NOMO-1 treated with dmso at 0.1 percent for 144 hours (cell line): ENCODE results near the gene MYLK2.

Source experiments
- DNase-seq: peaks from one replicate; lab custom pipeline; 2025; ENCODE audit not compliant: unreplicated experiment; lab: John Stamatoyannopoulos, UW

Gene MYLK2

GRCh38 chr20:31851240-31851955, 32.2 kb downstream of the MYLK2 start:
- no peak for DNase-seq

GRCh38 chr20:31853481-31853880, 34.3 kb downstream of the MYLK2 start:
- no peak for DNase-seq

DNA sequence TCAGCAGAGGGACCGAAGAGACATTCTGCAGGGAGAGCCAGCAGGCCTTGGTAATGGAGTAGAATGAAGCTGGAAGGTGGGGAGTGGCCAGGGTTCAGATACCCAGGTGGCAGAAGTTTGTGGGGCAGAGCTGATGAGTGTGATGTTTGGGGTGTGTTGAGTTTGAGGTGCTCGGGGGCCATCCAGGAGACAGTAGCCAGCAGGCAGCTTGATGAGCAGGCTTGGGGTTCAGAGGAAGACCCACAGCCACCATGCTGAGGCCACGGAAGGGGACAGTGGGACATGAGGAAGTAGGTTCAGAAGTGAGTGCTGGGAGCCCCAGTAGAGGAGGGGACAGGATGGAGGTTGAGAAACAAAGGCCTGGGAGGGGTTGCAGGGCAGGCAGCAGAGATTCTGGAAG, 37.4 kb downstream of the MYLK2 start:
- no peak for DNase-seq

- no peak for DNase-seq
Observed at GRCh38 chr20:31857861-31858759, 39.0 kb downstream of the MYLK2 start.

DNA sequence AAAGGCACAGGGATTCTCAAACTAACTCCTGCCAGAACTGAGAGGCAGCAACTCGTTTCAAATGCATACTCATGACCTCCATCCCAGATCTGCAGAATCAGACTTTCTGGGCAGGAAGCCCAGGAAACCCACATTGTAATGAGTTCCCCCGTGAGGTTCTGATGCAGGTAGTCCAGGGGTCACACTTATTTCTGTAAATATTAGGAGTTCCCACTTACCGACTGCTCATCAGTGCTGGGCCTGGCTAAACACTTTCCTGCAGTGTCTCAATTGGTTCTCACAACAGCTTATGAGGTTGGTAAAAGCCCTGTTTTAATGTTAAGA, 39.6 kb downstream of the MYLK2 start:
- no peak for DNase-seq

DNA sequence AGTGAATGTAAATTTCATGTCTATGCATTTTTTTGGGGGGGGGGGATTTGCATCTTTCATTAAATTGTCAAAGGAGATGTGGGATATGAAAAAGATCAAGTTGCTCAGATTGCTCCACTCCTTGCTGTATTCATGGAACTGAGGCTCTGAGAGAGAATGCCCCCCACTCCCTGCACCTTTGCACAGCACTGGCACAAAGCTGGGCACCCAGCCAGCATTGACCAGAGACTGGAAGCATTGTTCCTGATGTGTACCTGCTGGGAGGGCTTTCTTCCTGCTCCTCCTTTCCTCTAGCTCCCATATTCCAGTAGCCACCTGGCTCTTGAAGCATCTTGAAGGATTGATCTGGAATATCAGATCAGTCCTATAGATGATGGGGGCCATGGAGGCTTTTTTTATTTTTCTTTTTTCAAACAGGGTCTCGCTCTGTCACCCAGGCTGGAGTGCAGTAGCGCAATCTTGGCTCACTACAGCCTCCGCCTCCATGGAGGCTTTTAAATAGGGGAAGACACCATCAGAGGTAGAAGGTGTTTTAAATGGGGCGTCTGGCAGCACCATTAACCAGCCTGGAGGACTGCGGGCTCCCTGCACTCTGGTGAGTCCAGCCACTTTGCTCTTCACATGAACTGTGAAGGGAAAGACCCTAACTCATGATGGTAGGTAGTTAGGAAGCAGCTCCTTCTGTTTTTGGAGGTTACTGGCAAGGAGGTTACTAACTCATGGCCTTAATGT, 40.3 kb downstream of the MYLK2 start:
- DNase-seq = no peak

GRCh38 chr20:31859998-31860380, 40.8 kb downstream of the MYLK2 start:
- DNase-seq = no peak

GRCh38 chr20:31860390-31861134, 41.4 kb downstream of the MYLK2 start:
- DNase-seq = no peak

DNA sequence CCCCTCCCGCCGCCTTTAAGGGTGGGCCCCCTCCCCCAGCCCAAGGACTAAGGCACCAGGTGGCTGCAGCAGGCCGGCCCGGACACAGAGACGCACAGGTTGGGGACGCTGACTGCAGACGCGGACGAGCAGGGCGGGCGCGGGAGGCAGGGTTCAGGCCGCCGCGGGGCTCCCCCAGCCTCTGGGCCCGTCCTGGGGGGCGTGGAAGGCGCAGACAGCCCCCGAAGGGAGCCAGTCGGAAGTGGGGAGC, 41.9 kb downstream of the MYLK2 start:
- no peak for DNase-seq

GRCh38 chr20:31861385-31862156, 42.4 kb downstream of the MYLK2 start:
- peak; percentile 75 for DNase-seq

DNA sequence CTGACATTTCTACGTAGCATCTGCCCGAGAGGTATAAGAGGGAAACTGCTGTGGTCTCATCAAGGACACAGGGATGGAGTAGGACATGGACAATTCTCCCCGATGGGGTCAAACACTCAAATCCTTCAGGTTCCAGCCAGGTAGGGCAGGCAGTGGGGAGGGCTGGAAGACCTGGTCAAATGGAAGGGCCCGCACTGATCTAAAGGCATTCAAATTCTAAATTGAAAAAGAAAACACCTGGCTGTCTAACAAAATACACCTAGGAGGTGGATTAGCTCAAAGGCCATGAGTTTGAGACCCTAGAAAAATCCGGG, 43.0 kb downstream of the MYLK2 start:
- no peak for DNase-seq

DNA sequence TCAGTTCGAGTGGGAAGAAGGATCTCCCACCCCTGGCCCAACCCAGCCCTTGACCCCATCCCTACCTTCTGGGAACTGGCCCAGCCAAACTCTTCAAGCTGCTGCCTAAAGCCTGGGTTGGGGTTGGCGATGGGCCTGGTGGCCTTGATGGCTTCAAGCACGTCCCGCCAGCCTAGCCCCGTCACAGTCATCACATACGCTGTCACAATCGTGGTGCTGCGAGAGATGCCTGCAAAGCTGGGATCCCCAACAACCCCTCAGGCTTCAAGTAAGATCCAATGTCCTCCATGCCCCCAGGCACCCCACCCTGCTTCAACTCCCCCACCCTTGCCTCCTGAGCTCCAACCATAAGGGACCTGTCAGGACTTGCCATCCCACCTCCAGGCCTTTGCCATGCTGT, 43.4 kb downstream of the MYLK2 start:
- DNase-seq = no peak

- no peak for DNase-seq
Observed at GRCh38 chr20:31863296-31864085, 44.3 kb downstream of the MYLK2 start.

DNA sequence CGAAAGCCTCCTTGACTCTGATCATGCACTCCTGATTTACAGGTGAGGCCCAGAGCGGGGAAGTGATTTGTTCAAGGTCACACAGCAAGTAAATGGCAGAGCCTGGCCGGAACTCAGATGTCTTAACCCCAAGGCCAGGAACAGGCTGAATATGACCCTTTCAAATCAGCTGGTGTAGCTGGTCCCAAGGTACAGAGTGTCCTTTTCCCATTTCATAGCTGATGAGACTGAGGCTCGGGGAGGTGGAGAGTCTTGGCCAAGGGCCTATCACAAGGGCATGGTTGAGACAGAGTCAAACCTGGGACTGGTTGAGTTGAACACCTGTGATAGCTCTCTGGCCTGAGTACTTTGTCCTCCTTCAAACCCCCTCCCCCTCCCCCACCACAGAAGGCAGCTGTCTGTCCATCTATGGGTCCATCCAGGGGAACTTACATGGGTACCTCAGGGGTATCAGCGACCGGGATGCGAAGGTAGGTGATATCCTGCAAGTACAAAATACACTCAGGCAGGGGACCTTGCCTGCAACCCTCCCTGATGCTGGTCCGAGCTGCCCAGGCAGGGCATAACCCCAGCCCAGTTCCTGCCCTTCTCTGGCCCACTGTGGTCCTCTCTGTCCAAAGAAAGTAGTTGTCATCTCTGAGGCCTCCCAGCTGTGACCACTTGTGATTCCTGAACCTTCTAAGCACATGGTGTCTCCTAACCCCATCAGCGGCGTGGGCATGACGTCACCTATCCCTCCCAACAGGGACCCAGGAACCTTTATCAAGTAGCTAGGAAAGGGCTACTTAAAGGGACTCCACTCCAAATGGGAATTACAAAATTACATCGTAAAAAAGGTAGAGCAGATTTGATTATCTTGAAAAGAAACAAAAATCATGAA, 45.6 kb downstream of the MYLK2 start:
- DNase-seq = no peak

- no peak for DNase-seq
Observed at GRCh38 chr20:31866221-31866620, 47.1 kb downstream of the MYLK2 start.

DNA sequence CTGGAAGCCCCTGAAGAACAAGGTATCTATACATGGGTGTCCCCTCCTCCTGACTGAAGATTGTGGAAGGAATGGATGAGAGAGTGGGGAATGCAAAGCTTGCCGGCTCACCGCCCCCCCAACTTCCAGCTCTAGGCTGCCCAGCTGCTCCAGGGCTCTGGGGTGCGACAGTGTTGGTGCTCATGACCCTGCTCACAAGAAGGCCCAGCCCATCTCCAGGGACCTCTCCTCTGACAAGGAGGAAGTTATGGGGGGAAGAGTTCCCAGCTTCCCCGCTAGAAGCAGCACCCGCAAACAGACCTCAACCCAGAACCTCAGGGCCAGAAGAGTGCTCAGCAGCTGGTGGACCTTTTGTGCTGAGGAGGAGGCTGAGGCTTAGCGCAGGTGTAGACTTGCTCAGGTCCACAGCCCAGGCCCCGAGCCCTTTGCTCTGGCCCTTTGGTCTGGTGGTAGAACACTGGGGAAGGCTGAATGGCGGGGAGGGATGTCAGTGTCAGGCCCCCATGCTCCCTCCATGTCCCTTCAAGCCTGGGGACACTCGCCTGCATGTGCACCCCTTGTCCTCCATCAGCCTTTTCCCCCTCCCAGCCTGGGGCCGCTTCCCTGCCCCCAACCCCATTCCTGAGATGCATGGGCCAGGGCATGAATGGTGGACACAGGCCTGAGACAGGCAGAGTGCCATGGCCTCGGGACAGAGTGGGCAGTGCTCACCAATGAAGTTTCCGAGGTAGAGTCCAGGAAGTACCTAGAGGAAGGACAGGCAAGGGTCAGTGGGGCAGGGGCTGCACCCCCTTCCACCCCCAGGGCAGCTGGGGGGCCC, 49.9 kb downstream of the MYLK2 start:
- no peak for DNase-seq

DNA sequence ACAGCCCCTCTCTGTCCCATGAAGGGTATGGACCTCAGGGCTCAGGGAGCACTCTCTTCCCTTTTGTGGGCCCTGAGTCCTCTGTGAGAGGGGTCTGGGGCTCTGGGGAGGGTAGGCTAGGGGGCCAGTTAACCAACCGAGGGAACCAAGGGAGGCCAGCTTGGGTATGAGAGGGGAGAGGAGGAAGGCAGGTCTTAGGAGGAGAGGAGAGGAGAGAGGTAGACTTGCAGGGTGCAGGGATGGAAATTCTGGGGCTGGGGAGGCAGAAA, 50.5 kb downstream of the MYLK2 start:
- no peak for DNase-seq

DNA sequence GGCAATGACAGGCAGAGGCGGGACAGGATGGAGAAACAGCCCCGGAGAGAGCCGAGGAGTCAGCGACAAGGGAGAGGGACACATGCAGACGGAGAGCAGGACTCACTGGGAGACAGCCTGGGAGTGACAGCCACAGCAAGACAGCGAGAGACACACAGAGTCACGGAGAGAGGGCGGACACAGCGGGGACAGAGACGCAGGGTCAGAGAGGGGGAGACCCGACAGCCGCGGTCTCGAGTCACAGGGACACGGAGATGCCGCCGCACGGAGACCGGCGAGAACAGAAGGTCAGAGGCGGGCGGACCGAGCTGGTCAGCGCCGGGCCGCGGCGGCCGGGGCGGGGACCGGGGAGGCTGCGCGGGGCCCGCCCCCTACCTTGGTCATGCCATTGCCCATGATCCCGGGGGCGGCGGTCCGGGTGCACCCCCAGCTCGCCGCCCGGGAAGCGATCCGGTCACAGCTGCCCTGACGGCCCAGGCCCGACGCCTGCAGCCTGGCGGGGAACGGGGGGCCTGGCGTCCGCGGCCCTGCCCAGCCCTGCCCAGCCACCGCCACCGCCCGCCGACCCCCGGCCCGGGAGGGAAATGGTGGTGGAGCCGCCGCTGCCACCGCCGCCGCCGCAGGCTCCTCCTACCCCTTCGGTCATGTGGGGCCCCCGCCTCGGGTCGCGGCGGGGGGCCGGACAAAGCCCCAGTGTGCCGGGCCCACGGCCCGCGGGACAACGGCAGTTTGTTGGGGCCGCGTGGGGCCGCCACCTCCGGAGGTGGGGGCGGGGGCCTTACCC, 51.0 kb downstream of the MYLK2 start, which contains the start of the genes DUSP15 and TTLL9:
Gene DUSP15, minus strand, starts transcription at position 586 of the 784 bp plus-strand sequence. Its CDS starts 190 bp downstream, at position 396.
Gene TTLL9, plus strand, starts transcription at position 693 of the 784 bp plus-strand sequence. CDS start 493 bp downstream, outside the sequence.
- DNase-seq = no peak
